OCI-LY7 (cell line): Measurements from ENCODE around the gene UNKL. TPM values are rescaled to one million over a fixed set of nuclear protein-coding genes. Genes with fewer than 3 reads are reported as not detected.

Experiments used
- BruUV-seq: library from RNA; stranded (reverse); fragments of 400-500 nt; replicated peaks from 2 replicates; lab custom pipeline; 2021; lab: Mats Ljungman, UMichigan
- CTCF ChIA-PET: fragments of 300-600 bp; sonication (Branson Sonifier 250); formaldehyde crosslinking; loops from one replicate; lab custom pipeline; 2022; ENCODE audit warnings: antibody characterized with exemption; ENCODE audit not compliant: unreplicated experiment; lab: Charles Lee
- POLR2A ChIA-PET: fragments of 300-600 bp; sonication (Branson Sonifier 250); formaldehyde crosslinking; loops from one replicate; lab custom pipeline; 2022; ENCODE audit warnings: antibody characterized with exemption; lab: Charles Lee
- DNase-seq: peaks from one replicate; pipeline ENCODE4 v3.0.0-alpha.2; 2015; ENCODE audit warnings: low spot score
- H2AFZ ChIP-seq: fragments of 200-600 bp; sonication (generic), shearing (Covaris generic); 2 replicates; pipeline ENCODE4 v1.6.1; 2014; ENCODE audit warnings: mild to moderate bottlenecking, antibody characterized with exemption, low read length, moderate library complexity
- H3K27ac ChIP-seq: fragments of 200-600 bp; sonication (generic); 2 replicates; pipeline ENCODE4 v1.5.1; 2014; ENCODE audit warnings: mixed run types, low read depth, mild to moderate bottlenecking, moderate library complexity, low read length, inconsistent platforms; ENCODE audit not compliant: poor library complexity, severe bottlenecking
- H3K36me3 ChIP-seq: fragments of 200-600 bp; sonication (generic); 2 replicates; pipeline ENCODE4 v1.6.1; 2014; ENCODE audit warnings: mild to moderate bottlenecking, antibody characterized with exemption, low read length, moderate library complexity, mixed read lengths; ENCODE audit not compliant: insufficient read depth
- H3K4me1 ChIP-seq: fragments of 200-600 bp; sonication (generic); 2 replicates; pipeline ENCODE4 v1.5.1; 2014; ENCODE audit warnings: mild to moderate bottlenecking, low read length; ENCODE audit not compliant: insufficient read depth, poor library complexity, severe bottlenecking
- H3K4me2 ChIP-seq: fragments of 200-600 bp; sonication (generic); 2 replicates; pipeline ENCODE4 v1.6.1; 2014; ENCODE audit warnings: mild to moderate bottlenecking, low read length
- H3K4me3 ChIP-seq: fragments of 200-600 bp; sonication (generic); 2 replicates; pipeline ENCODE4 v1.5.1; 2014; ENCODE audit warnings: mild to moderate bottlenecking, low read depth, low read length; ENCODE audit not compliant: poor library complexity, severe bottlenecking
- H3K79me2 ChIP-seq: fragments of 200-600 bp; sonication (generic); 2 replicates; pipeline ENCODE4 v1.6.1; 2016; ENCODE audit warnings: low read depth, mild to moderate bottlenecking, low read length, moderate library complexity, mixed read lengths; ENCODE audit not compliant: insufficient read depth
- H3K9me2 ChIP-seq: fragments of 200-600 bp; sonication (generic); 2 replicates; pipeline ENCODE4 v1.6.1; 2016; ENCODE audit warnings: mild to moderate bottlenecking, low read length, mixed read lengths; ENCODE audit not compliant: insufficient read depth
- H3K9me3 ChIP-seq: fragments of 200-600 bp; sonication (generic); 2 replicates; pipeline ENCODE4 v1.6.1; 2014; ENCODE audit warnings: mild to moderate bottlenecking, mixed run types, low read length, mixed read lengths
- H4K20me1 ChIP-seq: fragments of 200-600 bp; sonication (generic); 2 replicates; pipeline ENCODE4 v1.6.1; 2014; ENCODE audit warnings: mild to moderate bottlenecking, antibody characterized with exemption, low read length, moderate library complexity, mixed read lengths; ENCODE audit not compliant: insufficient read depth
- CTCF ChIP-seq: fragments of 200-600 bp; sonication (generic); conservative IDR thresholded peaks from 2 replicates; pipeline ENCODE4 v1.5.1; 2014; ENCODE audit warnings: mild to moderate bottlenecking, antibody characterized with exemption, low read length, moderate library complexity, mixed read lengths
- EZH2phosphoT487 ChIP-seq: fragments of 200-600 bp; sonication (generic); IDR thresholded peaks from 2 replicates; pipeline ENCODE4 v1.6.1; 2018; ENCODE audit warnings: low read depth, borderline replicate concordance, mild to moderate bottlenecking, mixed run types, antibody characterized with exemption, low read length, moderate library complexity, mixed read lengths
- intact Hi-C: fragments of 100-400 bp; cut with micrococcal nuclease; formaldehyde crosslinking; loops from one replicate; pipeline ENCODE4 v1.10.0; 2022; ENCODE audit not compliant: unreplicated experiment
- total RNA-seq, 2 experiments: library from RNA; depleted of rRNA in 1 of 2; stranded (reverse); fragments of >200 nt in 1 of 2; shearing (Covaris generic) in 1 of 2; gene quantifications; 2 replicates each; pipeline ENCODE4 v1.2.3, GENCODE V29; 2014 to 2022

UNKL gene
- total RNA-seq, 2 experiments from 2014 or later, result 31.0 to 33.7 TPM

DNA sequence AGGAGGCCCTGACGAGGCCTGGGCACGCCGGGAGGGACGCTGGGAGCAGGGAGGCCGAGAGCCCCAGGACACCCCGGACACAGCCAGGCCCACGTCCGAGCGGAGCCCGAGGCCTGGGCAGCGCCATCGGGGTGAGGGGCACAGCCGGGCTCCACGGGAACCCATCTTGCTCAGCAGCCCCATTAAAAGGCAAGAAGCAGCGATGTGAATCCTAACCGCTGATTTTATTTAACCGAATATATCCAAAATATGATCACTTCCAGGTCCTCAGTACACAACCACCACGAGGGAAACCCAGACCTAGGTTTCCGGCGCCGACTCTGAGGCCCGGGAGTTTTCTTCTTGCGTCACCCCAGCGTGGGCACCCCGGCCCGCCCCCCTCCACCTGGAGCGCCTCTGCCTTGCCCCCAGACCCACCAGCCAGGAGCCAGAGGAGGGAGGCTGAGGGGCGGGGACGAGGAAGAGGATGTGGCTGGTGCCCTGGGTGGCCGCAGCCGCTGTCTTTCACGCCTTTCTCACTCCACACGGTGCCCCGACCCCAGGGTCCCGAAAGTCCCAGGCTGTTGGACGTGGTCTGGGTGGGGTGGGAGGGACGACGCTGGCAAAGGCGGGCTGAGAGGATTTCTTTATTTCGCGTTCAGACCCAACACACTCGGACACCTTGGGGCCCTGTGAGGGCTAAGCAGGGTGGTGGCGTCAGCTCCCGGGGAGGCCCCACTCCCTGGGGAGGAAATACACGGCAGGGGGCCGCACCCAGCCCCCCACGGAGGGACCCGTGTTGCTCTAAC, 30.4 kb upstream of the UNKL start:
- H4K20me1 ChIP-seq, result no peaks in the 10 kb centered on the region
- ChIA-PET POLR2A (no interaction called here), CTCF (no interaction called here)
- no peak for TF ChIP-seq CTCF
- no peak for TF ChIP-seq EZH2phosphoT487
- H3K36me3 ChIP-seq, result no peaks in the 10 kb centered on the region
- H3K4me2 ChIP-seq, result no peak overlapping the region
- H3K9me3 ChIP-seq, result no peaks in the 10 kb centered on the region
- no peak overlapping the region for H2AFZ ChIP-seq
- H3K79me2 ChIP-seq, result no peaks in the 10 kb centered on the region
- H3K4me1 ChIP-seq, result no peaks in the 10 kb centered on the region
- no peak overlapping the region for H3K4me3 ChIP-seq
- intact Hi-C loops, result no loop called here
- no peak for DNase-seq
- no peak overlapping the region for H3K27ac ChIP-seq
- BruUV-seq, result no TSS peak
- no peaks in the 10 kb centered on the region for H3K9me2 ChIP-seq

GRCh38 chr16:1443980-1444729, 29.7 kb upstream of the UNKL start, which contains the start of gene CCDC154:
TSS of gene CCDC154 (minus strand) at chr16:1444556. CDS start at chr16:1444322, 234 bp downstream.
- H2AFZ ChIP-seq, result no peak within 1 kb of the TSS
- H3K4me1 ChIP-seq, result no peaks in the 10 kb centered on the region
- H3K9me3 ChIP-seq, result no peaks in the 10 kb centered on the region
- H3K27ac ChIP-seq, result no peak within 1 kb of the TSS
- CTCF ChIA-PET, result interaction anchor here (0.5 kb wide), 1 partner anchor 37 kb away, joined by 4 read pairs; no protein-coding TSS in a partner anchor
- BruUV-seq, result no TSS peak
- no peak within 1 kb of the TSS for H3K4me3 ChIP-seq
- no peak within 1 kb of the TSS for H3K4me2 ChIP-seq
- no peak for DNase-seq
- intact Hi-C loops, result no loop called here
- H3K9me2 ChIP-seq, result no peaks in the 10 kb centered on the region
- H3K79me2 ChIP-seq, result no peaks in the 10 kb centered on the region
- no peaks in the 10 kb centered on the region for H4K20me1 ChIP-seq
- TF ChIP-seq EZH2phosphoT487, result no peak
- no peaks in the 10 kb centered on the region for H3K36me3 ChIP-seq
- POLR2A ChIA-PET, result no interaction called here

DNA sequence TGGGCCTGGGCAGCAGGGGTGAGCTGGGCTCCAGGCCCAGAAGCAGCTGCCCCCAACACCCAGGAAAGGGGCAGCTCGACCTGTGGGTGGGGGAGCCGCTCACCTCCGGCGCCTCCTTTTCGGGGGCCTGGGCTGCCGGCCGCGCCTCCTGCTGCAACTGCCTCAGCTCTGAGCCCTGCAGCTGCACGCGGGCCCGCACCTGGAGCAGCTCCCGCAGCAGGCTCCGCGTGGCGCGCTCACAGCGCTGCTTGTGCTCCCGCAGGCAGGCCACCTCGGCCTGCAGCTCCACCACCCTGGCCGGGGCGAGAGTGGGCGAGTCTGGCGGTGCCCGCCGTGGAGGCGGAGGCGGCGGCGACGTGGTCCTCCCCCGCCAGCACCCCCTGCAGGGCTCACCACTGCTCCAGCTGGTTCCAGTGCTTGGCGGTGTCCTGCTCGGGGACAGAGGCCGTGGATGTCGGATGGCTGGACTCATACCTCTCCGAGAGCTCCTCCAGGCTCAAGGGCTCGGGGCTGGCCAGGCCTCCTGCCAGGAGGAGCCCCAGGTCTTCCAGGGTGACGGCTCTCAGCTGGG, 29.0 kb upstream of the UNKL start:
- no peaks in the 10 kb centered on the region for H4K20me1 ChIP-seq
- H3K36me3 ChIP-seq, result no peaks in the 10 kb centered on the region
- intact Hi-C loops, result no loop called here
- CTCF ChIA-PET, result interaction anchor here (0.5 kb wide), 1 partner anchor 36 kb away, joined by 4 read pairs; no protein-coding TSS in a partner anchor
- POLR2A ChIA-PET, result no interaction called here
- H3K9me2 ChIP-seq, result no peaks in the 10 kb centered on the region
- TF ChIP-seq EZH2phosphoT487, result no peak
- no peak for TF ChIP-seq CTCF
- H3K9me3 ChIP-seq, result no peaks in the 10 kb centered on the region
- no peak overlapping the region for H3K27ac ChIP-seq
- DNase-seq, result no peak
- no peaks in the 10 kb centered on the region for H3K79me2 ChIP-seq
- no peak overlapping the region for H2AFZ ChIP-seq
- H3K4me2 ChIP-seq, result no peak overlapping the region
- no TSS peak for BruUV-seq
- H3K4me1 ChIP-seq, result no peaks in the 10 kb centered on the region
- H3K4me3 ChIP-seq, result no peak overlapping the region
